8988T (cell line): ENCODE results near the gene CCR4.
"Not testable (repeated sequence)": the region's sequence is repeated elsewhere in the genome, so short reads cannot be mapped to it uniquely, and the experiment has no call there.

Experiments used
- DNase-seq: peaks from one replicate; pipeline ENCODE4 v3.0.0; 2011

CCR4 gene

GRCh38 chr3:32951410-32951811, at the start of gene CCR4:
TSS of gene CCR4 (plus strand) at chr3:32951644. CDS start at chr3:32953423, 1,779 bp downstream.
- no peak for DNase-seq

GRCh38 chr3:32902887-32903371, 48.5 kb upstream of the CCR4 start:
- DNase-seq: not testable (repeated sequence)

- no peak for DNase-seq
Observed at GRCh38 chr3:32903953-32904352, 47.5 kb upstream of the CCR4 start.

GRCh38 chr3:32909999-32910398, 41.4 kb upstream of the CCR4 start:
- DNase-seq: no peak

- DNase-seq: no peak
Observed at GRCh38 chr3:32910954-32911353, 40.5 kb upstream of the CCR4 start.

GRCh38 chr3:32912046-32912445, 39.4 kb upstream of the CCR4 start:
- DNase-seq: no peak

- no peak for DNase-seq
Observed at GRCh38 chr3:32913790-32914446, 37.5 kb upstream of the CCR4 start.

GRCh38 chr3:32919920-32920319, 31.5 kb upstream of the CCR4 start:
- no peak for DNase-seq

- DNase-seq: no peak
Observed at GRCh38 chr3:32922078-32922477, 29.4 kb upstream of the CCR4 start.

- no peak for DNase-seq
Observed at GRCh38 chr3:32930161-32930560, 21.3 kb upstream of the CCR4 start.

GRCh38 chr3:32931273-32931672, 20.2 kb upstream of the CCR4 start:
- not testable (repeated sequence) for DNase-seq

GRCh38 chr3:32934150-32934742, 17.2 kb upstream of the CCR4 start:
- no peak for DNase-seq

- no peak for DNase-seq
Observed at GRCh38 chr3:32937331-32937730, 14.1 kb upstream of the CCR4 start.

- DNase-seq: not testable (repeated sequence)
Observed at GRCh38 chr3:32939531-32940284, 11.7 kb upstream of the CCR4 start.

GRCh38 chr3:32940726-32941125, 10.7 kb upstream of the CCR4 start:
- no peak for DNase-seq

GRCh38 chr3:32945136-32945535, 6.3 kb upstream of the CCR4 start:
- DNase-seq: no peak

- not testable (repeated sequence) for DNase-seq
Observed at GRCh38 chr3:32945598-32945997, 5.8 kb upstream of the CCR4 start.

- no peak for DNase-seq
Observed at GRCh38 chr3:32946973-32947788, 4.3 kb upstream of the CCR4 start.

GRCh38 chr3:32947789-32948238, 3.6 kb upstream of the CCR4 start:
- DNase-seq: no peak

- no peak for DNase-seq
Observed at GRCh38 chr3:32948625-32949445, 2.6 kb upstream of the CCR4 start.

GRCh38 chr3:32950516-32950915, 928 bp upstream of the CCR4 start:
- DNase-seq: no peak
